GM12892 (cell line): Measurements from ENCODE around the gene CCDC60.

Experiments used
- DNase-seq: peaks from one replicate; pipeline ENCODE4 v3.0.0; 2011; ENCODE audit not compliant: insufficient read length
- FAIRE-seq: peaks from 2 replicates; lab custom pipeline; 2011; peaks lifted over from hg19 to GRCh38; lab: Jason Lieb, UNC
- POLR2A ChIP-seq: IDR thresholded peaks from 2 replicates; pipeline ENCODE4 v1.6.1; 2011; ENCODE audit warnings: low read depth, low read length, control low read depth
- POLR2AphosphoS5 ChIP-seq: IDR thresholded peaks from 2 replicates; pipeline ENCODE4 v1.6.1; 2011; ENCODE audit warnings: low read depth, low read length, control low read depth
- TAF1 ChIP-seq: IDR thresholded peaks from 2 replicates; pipeline ENCODE4 v1.6.1; 2011; ENCODE audit warnings: low read depth, mild to moderate bottlenecking, control low read depth, low read length, borderline replicate concordance

Gene CCDC60

GRCh38 chr12:119311878-119312277, 22.7 kb upstream of the CCDC60 start:
- no peak for DNase-seq
- FAIRE-seq = no peak
- no peak for TF ChIP-seq TAF1
- no peak for TF ChIP-seq POLR2A
- no peak for TF ChIP-seq POLR2AphosphoS5

- DNase-seq (no peak), FAIRE-seq (no peak)
- TF ChIP-seq TAF1 (no peak), POLR2A (no peak), POLR2AphosphoS5 (no peak)
Measured at GRCh38 chr12:119312904-119313303, 21.6 kb upstream of the CCDC60 start.

- DNase-seq = no peak
- FAIRE-seq = no peak
Measured at GRCh38 chr12:119314290-119314689, 20.2 kb upstream of the CCDC60 start.

GRCh38 chr12:119319638-119320037, 14.9 kb upstream of the CCDC60 start:
- FAIRE-seq (no peak), DNase-seq (no peak)
- no peak for TF ChIP-seq TAF1
- no peak for TF ChIP-seq POLR2AphosphoS5
- TF ChIP-seq POLR2A = no peak

More at GRCh38 chr12:119314290-119314689, 20.2 kb upstream of the CCDC60 start:
- TF ChIP-seq POLR2A = no peak
- TF ChIP-seq TAF1 = no peak
- TF ChIP-seq POLR2AphosphoS5 = no peak

GRCh38 chr12:119320678-119321077, 13.9 kb upstream of the CCDC60 start:
- FAIRE-seq (no peak), DNase-seq (no peak)
- TF ChIP-seq POLR2A (no peak), POLR2AphosphoS5 (no peak), TAF1 (no peak)

- DNase-seq (no peak), FAIRE-seq (no peak)
- TF ChIP-seq POLR2A = no peak
- no peak for TF ChIP-seq TAF1
- TF ChIP-seq POLR2AphosphoS5 = no peak
Measured at GRCh38 chr12:119322301-119322723, 12.2 kb upstream of the CCDC60 start.

GRCh38 chr12:119325813-119326212, 8.7 kb upstream of the CCDC60 start:
- no peak for TF ChIP-seq POLR2AphosphoS5
- TF ChIP-seq POLR2A = no peak
- TF ChIP-seq TAF1 = no peak
- DNase-seq (no peak), FAIRE-seq (no peak)

- FAIRE-seq = no peak
- DNase-seq = no peak
- TF ChIP-seq POLR2AphosphoS5 (no peak), POLR2A (no peak), TAF1 (no peak)
Measured at GRCh38 chr12:119326341-119326740, 8.2 kb upstream of the CCDC60 start.

- FAIRE-seq = no peak
- no peak for DNase-seq
- no peak for TF ChIP-seq TAF1
- TF ChIP-seq POLR2A = no peak
- no peak for TF ChIP-seq POLR2AphosphoS5
Measured at GRCh38 chr12:119327471-119327870, 7.1 kb upstream of the CCDC60 start.

- no peak for TF ChIP-seq TAF1
- TF ChIP-seq POLR2AphosphoS5 = no peak
- TF ChIP-seq POLR2A = no peak
- DNase-seq = peak; percentile 9
- FAIRE-seq = no peak
Measured at GRCh38 chr12:119328111-119328510, 6.4 kb upstream of the CCDC60 start.

- DNase-seq (no peak), FAIRE-seq (no peak)
- TF ChIP-seq POLR2A (no peak), TAF1 (no peak), POLR2AphosphoS5 (no peak)
Measured at GRCh38 chr12:119338593-119339363, 4.2 kb downstream of the CCDC60 start.

GRCh38 chr12:119340578-119340977, 6.0 kb downstream of the CCDC60 start:
- TF ChIP-seq TAF1 = no peak
- no peak for TF ChIP-seq POLR2A
- TF ChIP-seq POLR2AphosphoS5 = no peak
- DNase-seq (no peak), FAIRE-seq (no peak)

GRCh38 chr12:119341020-119341419, 6.5 kb downstream of the CCDC60 start:
- DNase-seq = no peak
- no peak for TF ChIP-seq POLR2AphosphoS5
- no peak for TF ChIP-seq TAF1
- no peak for TF ChIP-seq POLR2A
- FAIRE-seq = no peak
